Uterus (tissue), 2 donors: Measurements from ENCODE around the gene PCDH20.

Experiments
- CTCF ChIP-seq, 4 experiments: fragments of 200-600 bp in 2 of 4; fragments of 450-650 bp in 2 of 4; sonication (generic) in 2 of 4; IDR thresholded peaks; one replicate each; pipeline ENCODE4 v1.5.1; 2016 to 2019; ENCODE audit warnings: antibody characterized with exemption in 4 of 4, mild to moderate bottlenecking in 2 of 4, moderate library complexity in 1 of 4
- POLR2A ChIP-seq, 2 donors: fragments of 450-650 bp; IDR thresholded peaks; one replicate each; pipeline ENCODE4 v1.6.1; 2016; ENCODE audit warnings: antibody characterized with exemption in 2 of 2, mild to moderate bottlenecking in 1 of 2, moderate library complexity in 1 of 2

- no peak for TF ChIP-seq CTCF (IDR thresholded peaks at IDR 0.05)
- TF ChIP-seq POLR2A (IDR thresholded peaks at IDR 0.05) = no peak
These were observed 8.3 kb upstream of the PCDH20 start for GRCh38 chr13:61423915-61424314.
